ENCODE data around the gene KPNA1.

DNA sequence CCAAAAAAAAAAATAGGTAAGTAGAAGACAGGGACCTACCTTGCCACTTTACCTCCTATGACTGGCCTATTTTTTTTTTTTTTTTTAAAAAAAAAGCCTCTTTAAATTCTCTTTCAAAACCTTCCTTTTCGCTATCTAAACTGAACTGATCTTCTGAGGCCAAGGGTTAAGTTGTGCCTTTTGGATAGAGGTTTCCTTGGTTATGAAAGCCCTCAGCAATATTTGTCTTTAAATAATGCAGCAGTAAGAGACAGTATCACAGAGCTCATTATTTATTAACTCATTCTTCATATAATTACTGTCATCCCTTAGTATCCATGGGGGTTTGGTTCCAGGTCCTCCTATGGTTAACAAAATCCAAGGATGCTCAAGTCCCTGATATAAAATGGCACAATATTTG, 140.7 kb downstream of the KPNA1 start:
- TF ChIP-seq, protein P1, sequence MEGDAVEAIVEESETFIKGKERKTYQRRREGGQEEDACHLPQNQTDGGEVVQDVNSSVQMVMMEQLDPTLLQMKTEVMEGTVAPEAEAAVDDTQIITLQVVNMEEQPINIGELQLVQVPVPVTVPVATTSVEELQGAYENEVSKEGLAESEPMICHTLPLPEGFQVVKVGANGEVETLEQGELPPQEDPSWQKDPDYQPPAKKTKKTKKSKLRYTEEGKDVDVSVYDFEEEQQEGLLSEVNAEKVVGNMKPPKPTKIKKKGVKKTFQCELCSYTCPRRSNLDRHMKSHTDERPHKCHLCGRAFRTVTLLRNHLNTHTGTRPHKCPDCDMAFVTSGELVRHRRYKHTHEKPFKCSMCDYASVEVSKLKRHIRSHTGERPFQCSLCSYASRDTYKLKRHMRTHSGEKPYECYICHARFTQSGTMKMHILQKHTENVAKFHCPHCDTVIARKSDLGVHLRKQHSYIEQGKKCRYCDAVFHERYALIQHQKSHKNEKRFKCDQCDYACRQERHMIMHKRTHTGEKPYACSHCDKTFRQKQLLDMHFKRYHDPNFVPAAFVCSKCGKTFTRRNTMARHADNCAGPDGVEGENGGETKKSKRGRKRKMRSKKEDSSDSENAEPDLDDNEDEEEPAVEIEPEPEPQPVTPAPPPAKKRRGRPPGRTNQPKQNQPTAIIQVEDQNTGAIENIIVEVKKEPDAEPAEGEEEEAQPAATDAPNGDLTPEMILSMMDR (IDR thresholded peaks at IDR 0.05; ENCODE audit: low read depth, low read length), result no peak
- no peak for TF ChIP-seq POLR2A (IDR thresholded peaks at IDR 0.05; ENCODE audit: extremely low read depth, insufficient read length)
